Stimulated activated naive CD4-positive, alpha-beta T cell (primary cell): ENCODE data around the gene MYADML2.
"Not testable (repeated sequence)": the region's sequence is repeated elsewhere in the genome, so short reads cannot be mapped to it uniquely, and the experiment has no call there.

Experiments
- DNase-seq, 6 experiments: peaks; one replicate each; lab custom pipeline; 2025; lab: John Stamatoyannopoulos, UW

Gene MYADML2, protein sequence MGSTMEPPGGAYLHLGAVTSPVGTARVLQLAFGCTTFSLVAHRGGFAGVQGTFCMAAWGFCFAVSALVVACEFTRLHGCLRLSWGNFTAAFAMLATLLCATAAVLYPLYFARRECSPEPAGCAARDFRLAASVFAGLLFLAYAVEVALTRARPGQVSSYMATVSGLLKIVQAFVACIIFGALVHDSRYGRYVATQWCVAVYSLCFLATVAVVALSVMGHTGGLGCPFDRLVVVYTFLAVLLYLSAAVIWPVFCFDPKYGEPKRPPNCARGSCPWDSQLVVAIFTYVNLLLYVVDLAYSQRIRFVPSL

DNA sequence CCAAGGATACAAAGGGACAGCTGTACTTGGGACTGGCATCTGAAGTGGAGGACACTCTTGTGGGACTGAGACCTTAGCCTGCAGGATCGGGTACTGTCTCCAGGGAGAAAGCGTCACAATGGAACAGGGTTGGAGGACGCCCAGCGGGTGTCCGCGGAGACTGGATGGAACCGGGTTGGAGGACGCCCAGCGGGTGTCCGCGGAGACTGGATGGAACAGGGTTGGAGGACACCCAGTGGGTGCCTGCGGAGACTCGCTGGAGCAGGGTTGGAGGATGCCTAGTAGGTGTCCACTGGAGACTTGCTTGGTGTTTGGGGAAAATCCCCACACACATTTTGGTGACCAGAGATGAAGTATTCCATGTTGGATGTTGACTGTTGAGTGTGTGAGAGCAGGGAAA lies at the start of gene MYADML2:
TSS of gene MYADML2 (minus strand) at position 45 of the 400 bp plus-strand sequence. CDS start 5,492 bp downstream, outside the sequence.
- no peak for DNase-seq

DNA sequence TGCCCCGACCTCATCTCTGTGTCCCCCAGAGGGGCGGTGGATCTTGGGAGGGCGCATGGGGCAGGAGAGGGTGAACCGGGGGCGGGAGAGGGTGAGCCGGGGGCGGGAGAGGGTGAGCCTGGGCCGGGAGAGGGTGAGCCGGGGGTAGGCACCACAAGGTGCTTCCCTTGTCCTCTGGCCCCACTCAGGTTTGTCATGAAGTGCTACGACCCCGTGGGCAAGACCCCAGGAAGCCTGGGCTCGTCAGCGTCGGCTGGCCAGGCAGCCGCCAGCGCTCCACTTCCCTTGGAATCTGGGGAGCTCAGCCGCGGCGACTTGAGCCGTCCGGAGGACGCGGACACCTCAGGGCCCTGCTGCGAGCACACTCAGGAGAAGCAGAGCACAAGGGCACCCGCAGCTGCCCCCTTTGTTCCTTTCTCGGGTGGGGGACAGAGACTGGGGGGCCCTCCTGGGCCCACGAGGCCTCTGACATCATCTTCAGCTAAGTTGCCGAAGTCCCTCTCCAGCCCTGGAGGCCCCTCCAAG lies 49.3 kb upstream of the MYADML2 start:
- DNase-seq: no peak

DNA sequence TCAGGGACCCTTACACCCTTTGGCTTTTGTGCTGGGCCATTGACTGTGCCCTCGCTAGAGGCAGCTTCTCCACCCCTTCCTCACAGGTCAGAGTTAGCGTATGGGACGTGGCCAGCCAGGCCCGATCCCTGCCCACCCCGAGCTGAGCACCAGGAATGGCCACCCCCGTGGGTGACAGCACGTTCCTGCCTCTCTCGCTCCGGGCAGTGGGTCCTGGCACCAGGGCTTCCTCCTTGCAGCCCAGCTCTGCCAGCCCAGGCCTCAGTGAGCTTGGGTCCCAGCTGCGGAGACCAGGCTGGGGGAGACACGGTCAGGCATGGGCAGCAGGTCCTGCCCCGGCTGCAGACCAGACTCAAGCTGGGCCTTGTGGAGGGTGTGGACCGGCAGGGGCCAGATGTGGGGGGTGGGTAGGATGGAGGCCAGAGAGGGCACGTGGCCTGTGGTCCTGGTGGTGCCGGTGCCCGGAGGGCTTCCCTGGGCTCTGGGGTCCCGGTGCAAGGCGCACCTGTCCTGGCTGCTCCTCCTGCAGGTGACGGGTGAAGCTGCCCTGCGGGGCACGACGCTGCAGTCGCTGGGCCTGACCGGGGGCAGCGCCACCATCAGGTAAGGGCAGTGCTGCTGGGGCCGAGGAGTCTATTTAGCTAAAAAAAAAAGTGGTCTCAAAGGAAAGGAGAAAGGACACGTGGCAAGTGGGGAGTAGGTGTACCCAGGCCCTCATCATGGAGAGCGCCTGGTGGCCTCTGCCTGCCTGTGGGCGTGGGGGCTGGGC lies 48.6 kb upstream of the MYADML2 start:
- DNase-seq: no peak

DNA sequence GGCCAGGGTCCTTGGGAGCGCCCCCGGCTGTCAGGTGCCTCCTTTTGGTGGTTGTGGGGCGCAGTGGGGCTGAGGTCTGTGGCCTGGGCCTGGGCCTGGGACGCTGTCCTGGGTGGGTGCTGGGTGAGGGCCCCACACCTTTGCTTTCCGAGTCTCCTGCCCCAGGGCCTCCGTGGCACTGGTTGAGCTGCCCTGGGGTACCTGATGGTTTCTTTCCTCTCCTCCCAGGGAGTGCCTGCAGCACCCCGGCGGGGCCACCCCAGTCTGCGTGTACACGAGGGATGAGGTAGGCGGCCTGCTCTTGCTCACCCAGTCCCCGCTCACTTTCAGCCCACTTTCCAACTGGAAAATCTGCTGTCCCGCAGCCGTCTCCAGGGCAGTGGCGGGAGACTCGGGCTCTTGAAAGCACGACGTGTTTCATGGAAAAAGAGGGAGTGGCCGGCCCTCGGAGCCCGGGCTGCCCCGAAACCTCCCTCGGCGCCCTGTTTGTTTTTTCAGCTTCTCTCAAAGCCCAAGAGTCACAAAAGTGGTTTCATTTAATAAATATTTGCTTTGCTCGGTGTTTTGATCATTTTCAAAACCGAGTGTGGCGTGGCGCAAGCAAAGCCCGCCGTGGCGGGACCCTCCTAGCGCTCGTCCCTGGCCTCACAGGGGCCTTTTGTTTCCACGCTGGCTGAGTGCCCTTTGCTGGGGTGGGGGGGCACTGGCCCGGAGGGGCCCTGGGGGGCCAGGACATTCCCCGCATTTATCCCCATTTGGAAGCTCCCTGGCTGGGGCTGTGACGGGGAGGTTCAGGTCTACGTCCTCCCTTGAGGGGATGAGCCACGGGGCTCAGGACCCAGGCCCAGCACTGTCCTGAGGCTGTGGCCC lies 47.8 kb upstream of the MYADML2 start:
- no peak for DNase-seq

DNA sequence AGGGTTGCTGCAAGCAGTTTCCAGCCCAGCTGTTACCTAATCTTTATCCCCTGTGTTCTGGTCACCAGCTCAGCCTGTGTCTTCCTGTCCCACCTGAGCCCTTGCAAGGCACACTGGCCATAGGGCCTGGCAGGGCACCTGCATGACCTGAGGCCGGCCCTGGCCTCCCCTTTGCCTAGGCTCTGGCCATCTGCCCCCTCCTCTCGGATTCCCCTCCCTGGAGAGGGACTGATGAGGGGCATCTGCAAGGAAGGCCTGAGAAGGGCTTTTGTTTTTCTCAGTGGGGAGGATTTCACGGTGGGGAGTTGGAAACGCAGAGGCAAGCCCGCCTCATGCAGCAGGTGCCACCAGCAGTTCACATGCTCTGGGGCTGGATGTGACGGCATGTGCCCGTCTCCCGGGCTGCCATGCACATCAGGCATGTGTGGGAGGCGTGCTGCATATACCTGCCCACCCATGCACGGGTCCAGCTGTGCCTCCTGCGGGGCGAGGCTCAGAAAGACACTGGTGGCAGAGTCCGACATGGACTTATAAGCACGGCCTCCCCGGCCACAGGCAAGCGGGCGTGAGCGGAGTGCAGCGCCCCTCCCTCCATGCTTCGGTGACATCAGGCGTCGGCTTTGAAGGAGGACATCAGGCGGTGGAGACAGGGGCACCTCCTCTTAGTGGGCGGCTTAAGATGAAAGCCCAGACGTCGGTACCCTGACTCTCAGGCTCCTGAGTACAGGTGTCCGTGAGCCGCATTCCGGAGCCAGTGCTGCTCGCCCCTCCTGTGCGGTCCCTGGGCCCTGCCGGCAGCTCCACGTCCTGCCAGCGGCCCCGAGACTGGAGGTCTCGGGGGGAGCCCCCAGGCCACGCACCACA lies 46.9 kb upstream of the MYADML2 start:
- no peak for DNase-seq

DNA sequence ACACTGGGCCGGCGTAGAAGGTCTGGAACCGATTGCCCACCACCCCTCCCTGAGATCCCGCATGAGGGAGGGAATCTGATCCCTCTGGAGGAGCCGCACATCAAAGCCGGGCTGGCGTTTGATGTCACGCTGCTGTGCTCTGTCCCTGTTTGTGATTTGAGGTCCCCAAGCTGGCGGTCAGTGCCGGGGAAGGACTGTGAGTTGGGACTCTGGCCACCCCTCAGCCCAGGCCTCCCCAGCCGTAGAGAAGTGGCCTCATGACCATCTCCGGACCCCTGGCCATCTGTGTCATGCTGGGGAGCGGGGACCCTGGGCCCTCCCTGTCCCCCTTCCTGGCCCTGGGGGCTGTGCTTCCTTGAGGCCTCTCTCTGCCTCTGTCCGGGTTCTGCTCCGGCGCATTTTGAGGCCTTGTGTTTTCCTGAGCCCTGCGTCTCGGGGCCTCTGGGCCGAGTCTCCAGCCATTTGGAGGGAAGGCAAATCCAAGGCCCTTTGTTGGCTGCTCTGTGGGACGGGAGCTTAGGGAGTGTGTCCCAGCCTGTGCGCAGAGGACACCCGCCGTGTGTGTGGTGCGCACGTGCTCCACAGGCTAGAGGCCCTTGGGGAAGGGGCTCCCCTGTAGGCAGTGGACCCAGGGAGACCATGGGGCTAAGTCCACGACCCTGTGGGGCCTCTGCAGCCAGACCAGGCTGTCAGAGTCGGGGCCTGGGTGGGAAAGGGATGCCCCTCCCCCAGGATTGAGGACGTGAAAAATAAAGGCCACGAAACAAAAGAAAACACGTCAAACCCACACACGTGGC lies 45.5 kb upstream of the MYADML2 start:
- no peak for DNase-seq

DNA sequence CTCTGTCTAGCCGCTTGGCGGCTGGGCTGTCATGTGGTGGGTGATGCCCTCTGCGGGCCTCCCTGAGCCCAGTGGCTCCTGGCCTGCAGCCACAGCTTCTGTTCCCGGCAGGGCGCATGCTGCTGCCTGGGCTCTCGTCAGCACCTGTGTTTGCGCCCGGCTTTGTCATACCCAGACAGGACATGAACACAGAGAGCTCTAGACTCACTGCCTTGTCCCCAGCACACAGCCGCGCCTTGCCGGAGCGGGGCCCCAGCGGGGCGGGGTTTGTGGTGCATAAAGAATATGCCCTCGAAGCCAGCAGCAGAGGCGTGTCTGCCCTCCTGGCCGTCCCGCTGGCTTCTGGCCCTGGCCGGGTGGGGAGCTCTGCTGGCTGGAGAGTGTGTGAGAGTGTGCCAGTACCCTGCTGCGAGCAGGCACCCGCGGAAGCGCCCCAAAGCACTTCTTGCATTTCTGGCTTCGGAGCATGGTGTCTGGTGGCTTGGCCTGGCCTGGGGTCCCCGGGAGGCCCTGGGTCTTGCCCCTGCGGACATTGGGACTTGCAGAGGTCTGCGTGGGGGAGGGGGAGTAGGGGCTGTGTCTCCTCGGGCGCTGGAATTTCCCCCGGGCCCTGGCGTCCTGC lies 44.8 kb upstream of the MYADML2 start:
- no peak for DNase-seq

DNA sequence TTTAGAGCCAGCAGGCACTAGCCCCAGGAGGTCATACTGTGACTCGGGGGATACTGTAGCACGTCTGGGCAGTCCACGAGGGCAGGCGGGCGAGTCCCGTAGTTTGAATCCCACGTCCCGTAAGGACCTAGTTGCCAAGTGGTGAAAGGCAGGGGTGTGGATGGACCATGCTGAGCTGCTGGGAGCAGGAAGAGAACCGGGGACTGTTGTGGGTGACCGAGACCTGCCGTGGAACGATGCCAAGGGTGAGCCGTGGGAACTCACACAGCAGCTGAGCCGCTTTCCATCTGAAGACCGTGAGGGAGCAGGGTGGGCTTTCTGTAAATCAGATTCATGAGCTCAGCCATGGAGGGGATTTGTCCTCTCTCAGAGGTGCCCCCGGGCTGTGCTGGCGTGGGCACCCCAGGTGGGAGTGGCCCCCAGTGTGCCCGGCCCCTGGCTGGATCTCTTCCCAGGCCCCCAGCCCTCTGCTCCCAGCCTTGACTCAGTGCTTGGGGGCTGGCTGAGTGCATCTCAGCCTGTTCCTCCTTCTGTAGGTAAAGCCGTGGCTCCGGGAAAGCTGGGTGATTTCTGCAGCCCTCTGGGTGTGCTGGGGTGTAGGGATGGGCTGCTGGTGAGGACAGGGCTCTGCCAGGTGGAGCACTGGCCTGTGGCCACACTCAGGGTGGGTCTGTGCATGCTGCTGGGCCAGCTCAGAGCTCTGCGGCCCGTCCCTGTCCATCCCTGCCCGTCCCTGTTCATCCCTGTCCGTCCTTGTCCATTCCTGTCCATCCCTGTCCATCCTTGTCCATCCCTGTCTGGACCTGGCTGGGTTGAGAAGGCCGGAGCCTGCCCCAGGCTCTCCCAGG lies 44.0 kb upstream of the MYADML2 start:
- no peak for DNase-seq

DNA sequence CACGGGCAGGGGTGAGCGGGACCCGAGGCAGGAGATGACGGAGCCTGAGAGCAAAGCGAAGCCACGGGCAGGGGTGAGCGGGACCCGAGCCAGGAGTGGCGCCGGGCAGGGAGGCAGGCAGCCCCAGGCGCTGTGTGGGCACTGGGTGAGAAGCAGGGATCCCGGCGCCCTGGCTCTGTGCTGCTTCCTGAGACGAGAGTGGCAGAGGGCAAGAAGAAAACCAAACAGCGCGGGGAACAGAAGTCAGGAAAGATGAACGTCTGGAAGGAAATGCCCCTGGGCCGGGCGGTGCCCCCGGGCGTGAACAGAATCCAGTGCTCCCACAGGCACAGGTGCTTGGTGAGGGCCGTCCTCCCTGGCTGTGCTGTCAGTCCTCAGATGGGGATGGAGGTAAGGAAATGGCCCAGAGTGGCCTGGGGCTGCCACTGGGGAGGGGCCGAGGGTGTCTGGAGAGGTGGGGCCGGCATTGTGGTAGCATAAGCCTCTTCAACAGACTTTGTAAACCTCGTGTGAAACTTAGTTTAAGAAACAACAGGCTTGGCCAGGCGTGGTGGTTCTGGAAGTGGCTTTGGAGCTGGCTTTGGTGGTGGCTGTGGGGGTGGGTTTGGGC lies 40.2 kb upstream of the MYADML2 start:
- DNase-seq: no peak

DNA sequence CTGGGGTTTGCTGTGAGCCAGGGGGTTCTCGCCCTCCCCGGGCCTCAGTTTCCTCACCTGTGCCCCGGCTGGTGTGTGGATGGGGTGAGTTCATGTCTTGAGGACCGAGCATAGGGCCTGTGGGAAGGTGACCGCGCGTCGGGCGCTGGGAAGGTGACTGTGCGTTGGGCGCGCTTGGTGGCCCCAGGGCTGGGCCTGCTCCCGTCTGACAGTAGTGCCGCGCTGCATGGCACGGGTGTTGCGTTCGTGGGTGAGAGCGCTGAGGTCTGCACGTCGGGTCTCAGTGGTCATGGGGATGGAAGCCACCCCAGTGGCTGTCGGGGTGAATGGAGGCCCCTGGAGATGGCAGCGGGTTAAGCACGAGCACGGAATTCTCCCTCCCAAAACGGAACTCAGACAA lies 39.6 kb upstream of the MYADML2 start:
- no peak for DNase-seq

DNA sequence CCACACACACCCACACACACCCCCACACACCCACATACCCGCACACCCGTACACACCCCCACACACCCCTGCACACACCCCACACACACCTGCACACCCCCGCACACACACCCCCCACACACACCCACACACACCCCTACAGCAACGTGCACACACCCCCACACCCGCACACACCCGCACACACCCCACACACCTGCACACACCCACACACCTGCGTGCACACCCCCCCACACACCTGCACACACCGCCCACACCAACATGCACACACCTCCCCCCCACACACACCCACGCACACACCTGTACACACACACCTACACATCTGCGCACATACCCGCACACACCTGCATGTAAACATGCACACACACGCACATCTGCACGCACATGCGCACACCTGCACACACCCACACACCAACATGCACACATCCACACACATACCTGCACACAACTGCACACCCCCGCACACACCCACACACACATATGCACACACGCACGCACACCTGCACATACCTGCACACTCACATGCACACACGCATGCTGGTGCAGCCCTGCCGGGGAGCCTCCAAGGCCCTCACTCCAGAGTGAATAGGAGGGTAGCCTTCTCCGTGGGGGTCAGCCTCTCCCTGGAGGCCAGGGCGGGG lies 37.9 kb upstream of the MYADML2 start:
- no peak for DNase-seq

DNA sequence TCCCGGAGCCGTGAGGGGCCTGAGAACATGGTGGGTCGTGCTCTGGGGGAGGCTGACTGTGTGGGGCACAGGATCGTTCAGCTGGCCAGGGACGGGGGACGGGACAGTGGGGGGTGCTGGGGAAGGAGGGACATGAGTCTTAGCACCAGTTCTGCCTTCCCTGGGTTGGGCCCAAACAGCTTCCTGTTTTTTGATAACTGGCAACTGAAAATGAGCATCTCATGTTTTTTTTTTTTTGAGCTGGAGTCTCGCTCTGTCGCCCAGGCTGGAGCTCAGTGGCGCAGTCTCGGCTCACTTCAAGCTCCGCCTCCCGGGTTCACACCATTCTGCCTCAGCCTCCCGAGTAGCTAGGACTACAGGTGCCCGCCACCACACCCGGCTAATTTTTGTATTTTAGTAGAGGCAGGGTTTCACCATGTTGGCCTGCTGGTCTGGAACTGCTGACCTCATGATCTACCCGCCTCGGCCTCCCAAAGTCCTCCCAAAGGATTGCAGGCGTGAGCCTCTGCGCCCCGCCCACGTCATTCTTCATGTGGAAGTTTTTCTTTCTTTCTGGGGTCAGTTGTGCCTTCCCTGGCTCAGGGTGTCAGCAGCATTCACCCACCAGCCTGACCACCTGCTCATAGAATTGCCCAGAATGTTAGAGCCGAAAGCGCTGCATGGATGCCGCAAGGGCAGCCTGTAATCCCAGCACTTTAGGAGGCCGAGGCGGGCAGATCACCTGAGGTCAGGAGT lies 36.8 kb upstream of the MYADML2 start:
- no peak for DNase-seq

DNA sequence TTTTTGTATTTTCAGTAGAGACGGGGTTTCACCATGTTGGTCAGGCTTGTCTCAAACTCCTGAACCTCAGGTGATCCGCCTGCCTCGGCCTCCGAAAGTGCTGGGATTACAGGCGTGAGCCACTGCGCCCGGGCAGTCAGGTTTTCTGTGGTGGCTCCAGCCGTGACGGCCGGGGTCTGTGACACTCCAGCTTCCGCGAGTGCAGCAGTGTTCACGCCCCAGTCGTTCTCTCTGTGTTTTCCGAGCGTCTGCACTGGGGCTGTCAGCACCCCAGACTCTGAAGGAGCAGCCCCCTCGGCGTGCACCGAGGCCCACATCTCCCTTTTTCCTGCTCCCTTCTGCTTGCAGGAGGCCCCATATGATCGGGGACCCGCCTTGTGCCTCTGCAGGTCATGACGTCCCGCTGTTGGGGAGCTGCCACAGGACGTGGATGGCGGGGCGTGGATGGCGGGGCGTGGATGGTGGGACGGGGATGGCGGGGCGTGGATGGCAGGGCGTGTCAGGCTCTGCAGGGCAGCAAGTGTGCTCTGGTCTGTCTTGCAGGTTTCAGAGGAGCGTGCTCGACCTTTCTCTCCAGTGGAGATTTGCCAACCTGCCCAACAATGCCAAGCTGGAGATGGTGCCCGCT lies 36.1 kb upstream of the MYADML2 start:
- DNase-seq: no peak

DNA sequence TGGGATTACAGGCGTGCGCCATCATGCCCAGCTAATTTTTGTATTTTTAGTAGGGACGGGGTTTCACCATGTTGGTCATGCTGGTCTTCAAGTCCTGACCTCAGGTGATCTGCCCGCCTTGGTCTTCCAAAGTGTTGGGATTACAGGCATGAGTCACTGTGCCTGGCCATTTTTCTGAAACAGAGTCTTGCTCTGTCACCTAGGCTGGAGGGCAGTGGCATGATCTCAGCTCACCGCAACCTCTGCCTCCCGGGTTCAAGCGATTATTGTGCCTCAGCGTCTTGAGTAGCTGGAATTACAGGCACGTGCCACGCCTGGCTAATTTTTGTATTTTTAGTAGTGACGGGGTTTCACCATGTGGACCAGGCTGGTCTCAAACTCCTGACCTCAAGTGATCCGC lies 34.5 kb upstream of the MYADML2 start:
- DNase-seq: not testable (repeated sequence)

DNA sequence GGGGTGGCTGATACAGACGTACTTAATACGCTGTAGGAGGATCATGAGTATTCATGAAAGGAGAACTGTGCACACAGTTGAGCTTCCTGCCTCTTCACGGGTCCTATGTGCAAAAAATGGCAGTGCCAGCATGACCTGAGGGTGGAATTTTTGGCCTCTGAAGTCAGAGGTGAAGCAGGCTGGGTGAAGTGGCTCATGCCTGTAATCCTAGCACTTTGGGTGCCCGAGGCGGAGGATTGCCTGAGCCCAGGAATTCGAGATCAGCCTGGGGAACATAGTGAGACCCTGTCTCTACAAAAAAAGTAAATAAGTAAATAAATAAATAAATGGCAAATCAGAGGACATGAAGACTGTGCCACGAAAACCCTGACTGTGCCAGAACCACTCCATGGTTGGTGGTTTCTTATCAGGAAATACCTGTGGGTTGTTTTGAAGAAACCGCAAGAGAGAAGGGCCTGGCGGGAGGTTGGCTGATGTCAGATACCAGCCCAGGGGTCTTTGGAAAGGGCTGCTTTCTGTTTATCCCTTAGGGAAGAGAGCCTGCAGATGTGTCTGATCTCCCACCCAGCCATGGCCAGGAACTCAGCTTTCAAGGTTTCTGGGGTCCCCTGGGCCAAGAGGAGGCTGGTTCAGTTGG lies 33.8 kb upstream of the MYADML2 start:
- peak in 1 of 6 experiments; percentile 13 for DNase-seq

DNA sequence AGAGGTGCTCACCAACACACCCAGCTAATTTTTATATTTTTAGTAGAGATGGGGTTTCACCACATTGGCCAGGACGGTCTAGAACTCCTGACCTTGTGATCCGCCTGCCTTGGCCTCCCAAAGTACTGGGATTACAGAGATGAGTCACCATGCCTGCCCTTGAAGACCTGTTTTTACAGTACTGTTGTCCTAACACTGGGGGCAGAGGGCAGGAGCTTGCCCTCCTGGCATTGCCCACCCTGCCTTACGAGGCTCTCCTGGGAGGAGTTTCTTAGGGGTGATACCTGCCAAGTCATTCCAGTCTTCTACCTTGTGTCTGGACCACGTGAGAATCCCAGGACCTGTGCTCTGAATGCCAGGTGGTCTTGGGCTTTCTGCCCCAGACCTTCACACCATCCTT lies 33.1 kb upstream of the MYADML2 start:
- no peak for DNase-seq
